Measurements from ENCODE around the gene ADAM15. TPM values are rescaled to one million over a fixed set of nuclear protein-coding genes. Genes with fewer than 3 reads are reported as not detected.

Gene ADAM15
- total RNA-seq, 2 donors from 2014 or later, result 101 to 228 TPM

- no peak overlapping the region for H3K27ac ChIP-seq
- no peaks in the 10 kb centered on the region for H3K9me3 ChIP-seq
- no peak overlapping the region for H3K4me3 ChIP-seq
- intact Hi-C loops (cut with DNase I), result no loop called here
- no peaks in the 10 kb centered on the region for H3K27me3 ChIP-seq
- H3K4me1 ChIP-seq, result no peaks in the 10 kb centered on the region
- no peak overlapping the region for H3K9ac ChIP-seq (ENCODE audit: low read depth in 2 of 2, low read length in 2 of 2)
- no peaks in the 10 kb centered on the region for H3K36me3 ChIP-seq
- no peak for DNase-seq
- TF ChIP-seq, protein P1, sequence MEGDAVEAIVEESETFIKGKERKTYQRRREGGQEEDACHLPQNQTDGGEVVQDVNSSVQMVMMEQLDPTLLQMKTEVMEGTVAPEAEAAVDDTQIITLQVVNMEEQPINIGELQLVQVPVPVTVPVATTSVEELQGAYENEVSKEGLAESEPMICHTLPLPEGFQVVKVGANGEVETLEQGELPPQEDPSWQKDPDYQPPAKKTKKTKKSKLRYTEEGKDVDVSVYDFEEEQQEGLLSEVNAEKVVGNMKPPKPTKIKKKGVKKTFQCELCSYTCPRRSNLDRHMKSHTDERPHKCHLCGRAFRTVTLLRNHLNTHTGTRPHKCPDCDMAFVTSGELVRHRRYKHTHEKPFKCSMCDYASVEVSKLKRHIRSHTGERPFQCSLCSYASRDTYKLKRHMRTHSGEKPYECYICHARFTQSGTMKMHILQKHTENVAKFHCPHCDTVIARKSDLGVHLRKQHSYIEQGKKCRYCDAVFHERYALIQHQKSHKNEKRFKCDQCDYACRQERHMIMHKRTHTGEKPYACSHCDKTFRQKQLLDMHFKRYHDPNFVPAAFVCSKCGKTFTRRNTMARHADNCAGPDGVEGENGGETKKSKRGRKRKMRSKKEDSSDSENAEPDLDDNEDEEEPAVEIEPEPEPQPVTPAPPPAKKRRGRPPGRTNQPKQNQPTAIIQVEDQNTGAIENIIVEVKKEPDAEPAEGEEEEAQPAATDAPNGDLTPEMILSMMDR (IDR thresholded peaks at IDR 0.05), result no peak
Observed at GRCh38 chr1:155030899-155031298, 20.2 kb upstream of the ADAM15 start.

- TF ChIP-seq, protein P1 (IDR thresholded peaks at IDR 0.05), result no peak
- H3K27me3 ChIP-seq, result no peaks in the 10 kb centered on the region
- H3K27ac ChIP-seq, result no peak overlapping the region
- H3K9me3 ChIP-seq, result no peaks in the 10 kb centered on the region
- H3K4me1 ChIP-seq, result no peaks in the 10 kb centered on the region
- intact Hi-C loops (cut with DNase I), result no loop called here
- H3K9ac ChIP-seq (ENCODE audit: low read depth in 2 of 2, low read length in 2 of 2), result no peak overlapping the region
- no peaks in the 10 kb centered on the region for H3K36me3 ChIP-seq
- DNase-seq, result no peak
- H3K4me3 ChIP-seq, result no peak overlapping the region
Observed at GRCh38 chr1:155032886-155033285, 18.2 kb upstream of the ADAM15 start.

DNA sequence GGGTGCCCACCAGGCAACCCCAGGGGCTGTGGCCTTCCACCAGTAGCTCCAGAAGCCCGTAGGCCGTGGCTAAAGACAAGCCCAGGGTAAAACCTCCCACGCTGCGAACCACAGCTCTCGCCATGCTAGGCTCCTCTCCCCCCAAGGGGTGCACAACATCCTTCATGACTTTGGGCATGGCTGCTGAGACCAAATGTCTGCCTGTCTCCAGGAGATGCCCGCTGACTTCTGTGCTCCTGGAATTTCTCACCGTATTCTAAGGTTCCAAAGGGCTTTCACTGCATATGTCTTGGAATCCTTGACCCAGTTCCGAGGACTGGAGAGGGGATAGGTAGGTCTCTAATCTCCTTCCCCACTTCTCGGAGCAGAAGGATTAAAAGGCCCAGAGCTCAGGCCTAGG, 17.6 kb upstream of the ADAM15 start, which contains the start of the genes DCST1 and DCST2:
DCST1 (plus strand) TSS at position 301 of the 400 bp plus-strand sequence. CDS start 213 bp downstream, outside the sequence.
DCST2 (minus strand) TSS at position 258 of the 400 bp plus-strand sequence; CDS start at position 178, 80 bp downstream.
- TF ChIP-seq, protein P1 (IDR thresholded peaks at IDR 0.05), result no peak
- Histone ChIP-seq H3K27ac (no peak within 1 kb of the TSS), H3K27me3 (no peaks in the 10 kb centered on the region), H3K9ac (ENCODE audit: low read depth in 2 of 2, low read length in 2 of 2) (no peak within 1 kb of the TSS), H3K4me3 (no peak within 1 kb of the TSS), H3K9me3 (no peaks in the 10 kb centered on the region), H3K4me1 (no peaks in the 10 kb centered on the region), H3K36me3 (no peaks in the 10 kb centered on the region)
- intact Hi-C loops (cut with DNase I), result no loop called here
- no peak for DNase-seq

DNA sequence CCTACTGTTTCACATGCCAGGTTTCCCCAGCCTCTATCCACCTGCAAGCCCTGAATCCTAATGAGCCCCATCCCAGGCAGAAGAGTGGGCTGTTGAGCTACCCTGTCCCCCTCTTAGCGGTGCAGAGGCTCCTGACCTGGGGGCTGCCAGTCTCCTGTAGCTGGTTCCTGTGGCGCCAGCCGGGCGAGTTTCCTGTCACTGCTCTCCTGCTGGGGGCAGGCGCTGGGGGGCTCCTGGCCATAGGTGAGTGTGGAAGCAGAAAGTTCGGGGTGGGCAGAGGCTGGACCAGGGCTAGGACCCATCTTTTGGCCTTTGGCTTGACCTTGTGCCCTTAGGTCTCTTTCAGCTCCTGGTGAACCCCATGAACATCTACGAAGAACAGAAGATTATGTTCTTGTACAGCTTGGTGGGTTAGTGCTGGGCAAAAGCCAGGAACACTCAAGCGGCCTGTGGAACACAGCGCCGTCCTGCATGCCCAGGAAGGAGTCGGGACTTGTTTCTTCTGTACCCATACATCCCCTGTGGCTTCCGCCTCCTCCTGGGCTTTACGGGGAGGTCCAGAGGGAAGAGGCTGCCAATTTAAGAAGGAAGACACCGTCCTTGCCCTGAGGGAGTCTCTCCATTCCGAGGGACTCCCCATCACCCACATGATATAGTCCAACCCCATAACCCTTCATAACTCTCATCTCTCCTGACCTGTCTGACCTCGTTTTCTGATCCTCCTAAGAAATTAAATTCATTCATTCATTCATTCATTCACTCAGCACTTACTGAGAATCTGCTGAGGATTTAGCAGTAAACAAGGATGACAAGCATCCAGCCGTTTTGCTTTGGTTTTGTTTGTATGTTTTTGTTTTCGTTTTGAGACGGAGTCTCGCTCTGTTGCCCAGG, 16.6 kb upstream of the ADAM15 start:
- no peak for DNase-seq
- Histone ChIP-seq H3K9ac (ENCODE audit: low read depth in 2 of 2, low read length in 2 of 2) (no peak overlapping the region), H3K36me3 (no peaks in the 10 kb centered on the region), H3K27ac (no peak overlapping the region), H3K4me3 (no peak overlapping the region), H3K4me1 (peaks cover 3% of the 10 kb centered on the region), H3K27me3 (no peaks in the 10 kb centered on the region), H3K9me3 (no peaks in the 10 kb centered on the region)
- intact Hi-C loops (cut with DNase I), result no loop called here
- TF ChIP-seq, protein P1 (IDR thresholded peaks at IDR 0.05), result no peak

DNA sequence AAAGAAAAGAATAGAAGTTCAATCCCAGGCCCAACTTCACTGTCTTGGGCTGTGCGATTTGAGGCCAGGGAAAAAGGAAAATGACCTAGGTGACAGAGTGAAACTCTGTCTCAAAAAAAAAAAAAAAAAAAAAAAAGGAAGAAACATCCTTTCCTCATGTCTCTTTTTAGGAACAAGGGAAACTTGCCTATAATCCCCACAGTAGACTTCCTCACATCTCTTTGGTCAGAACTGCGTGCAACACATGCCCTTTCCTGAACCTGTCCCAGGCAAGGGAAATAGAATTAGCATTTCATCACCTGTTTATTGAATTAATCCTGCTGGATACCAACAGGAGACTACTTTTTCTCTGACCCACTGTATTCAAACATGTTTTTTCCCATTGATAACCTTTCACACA, 15.2 kb upstream of the ADAM15 start:
- no peak for DNase-seq
- H3K36me3 ChIP-seq, result no peaks in the 10 kb centered on the region
- peaks cover 3% of the 10 kb centered on the region for H3K4me1 ChIP-seq
- H3K9ac ChIP-seq (ENCODE audit: low read depth in 2 of 2, low read length in 2 of 2), result no peak overlapping the region
- TF ChIP-seq, protein P1 (IDR thresholded peaks at IDR 0.05), result no peak
- H3K27ac ChIP-seq, result no peak overlapping the region
- H3K9me3 ChIP-seq, result no peaks in the 10 kb centered on the region
- H3K4me3 ChIP-seq, result no peak overlapping the region
- intact Hi-C loops (cut with DNase I), result no loop called here
- H3K27me3 ChIP-seq, result no peaks in the 10 kb centered on the region
